GM12878 (cell line): ENCODE measurements around the gene ARIH2. TPM values are rescaled to one million over a fixed set of nuclear protein-coding genes. Genes with fewer than 3 reads are reported as not detected.
A peak's percentile ranks its signal among the peaks of the same experiment; 100 is the strongest.

Experiments used
- BHLHE40 ChIP-seq, 2 experiments: fragments of 450-650 bp in 1 of 2; IDR thresholded peaks; 2 replicates each; pipeline ENCODE4 v1.6.1; 2011 to 2017; ENCODE audit warnings: low read depth in 2 of 2, borderline replicate concordance in 1 of 2, improper control_type of control experiment in 1 of 2, low read length in 1 of 2, mild to moderate bottlenecking in 1 of 2
- CBFB ChIP-seq: IDR thresholded peaks from 2 replicates; pipeline ENCODE4 v1.6.1; 2016; ENCODE audit warnings: antibody characterized with exemption, low read depth
- CEBPB ChIP-seq, 2 experiments: fragments of 150-350 bp in 1 of 2; IDR thresholded peaks; 2 replicates each; pipeline ENCODE4 v1.6.1; 2012 to 2014; ENCODE audit warnings: low read depth in 2 of 2, low read length in 2 of 2, borderline replicate concordance in 1 of 2, inconsistent platforms in 1 of 2
- CEBPZ ChIP-seq: fragments of 150-350 bp; IDR thresholded peaks from 2 replicates; pipeline ENCODE4 v1.6.1; 2016; ENCODE audit warnings: low read depth, low read length
- DPF2 ChIP-seq: fragments of 450-650 bp; IDR thresholded peaks from 2 replicates; pipeline ENCODE4 v1.6.1; 2017; ENCODE audit warnings: mild to moderate bottlenecking
- EED ChIP-seq: sonication (generic); IDR thresholded peaks from 2 replicates; pipeline ENCODE4 v1.6.1; 2016; ENCODE audit warnings: antibody characterized with exemption, low read depth
- ELK1 ChIP-seq: IDR thresholded peaks from 2 replicates; pipeline ENCODE4 v1.6.1; 2012; ENCODE audit warnings: low read depth, low read length, improper control_type of control experiment
- LARP7 ChIP-seq: fragments of 450-650 bp; IDR thresholded peaks from 2 replicates; pipeline ENCODE4 v1.6.1; 2017; ENCODE audit warnings: mild to moderate bottlenecking
- MAX ChIP-seq: IDR thresholded peaks from 2 replicates; pipeline ENCODE4 v1.6.1; 2012; ENCODE audit warnings: low read depth, low read length, improper control_type of control experiment
- MEF2A ChIP-seq: IDR thresholded peaks from 2 replicates; pipeline ENCODE4 v1.6.1; 2011; ENCODE audit warnings: low read depth, mild to moderate bottlenecking, low read length, moderate library complexity; ENCODE audit not compliant: insufficient read depth
- MTA3 ChIP-seq: IDR thresholded peaks from 2 replicates; pipeline ENCODE4 v1.6.1; 2012; ENCODE audit warnings: low read length, inconsistent platforms, borderline replicate concordance
- POLR2AphosphoS5 ChIP-seq: IDR thresholded peaks from 2 replicates; pipeline ENCODE4 v1.6.1; 2011; ENCODE audit warnings: mild to moderate bottlenecking, low read length, inconsistent platforms
- POU2F2 ChIP-seq: IDR thresholded peaks from 3 replicates; pipeline ENCODE4 v1.6.1; 2011; ENCODE audit warnings: low read depth, mild to moderate bottlenecking, low read length, borderline replicate concordance
- RAD21 ChIP-seq: IDR thresholded peaks from 2 replicates; pipeline ENCODE4 v1.6.1; 2011; ENCODE audit warnings: mild to moderate bottlenecking, low read depth, low read length, moderate library complexity; ENCODE audit not compliant: insufficient read depth
- RELB ChIP-seq: fragments of 450-650 bp; IDR thresholded peaks from 2 replicates; pipeline ENCODE4 v1.6.1; 2017; ENCODE audit warnings: low read depth, mild to moderate bottlenecking, moderate library complexity
- RUNX3 ChIP-seq: IDR thresholded peaks from 2 replicates; pipeline ENCODE4 v1.6.1; 2012; ENCODE audit warnings: low read length, inconsistent platforms
- SIN3A ChIP-seq: IDR thresholded peaks from 2 replicates; pipeline ENCODE4 v1.6.1; 2012; ENCODE audit warnings: low read depth, low read length, improper control_type of control experiment
- SP1 ChIP-seq: IDR thresholded peaks from one replicate; pipeline ENCODE4 v1.6.1; 2011; ENCODE audit warnings: low read depth, low read length
- STAT1 ChIP-seq: fragments of 450-650 bp; conservative IDR thresholded peaks from 2 replicates; pipeline ENCODE4 v1.6.1; 2014; ENCODE audit warnings: antibody characterized with exemption, mild to moderate bottlenecking
- TAF1 ChIP-seq: IDR thresholded peaks from 2 replicates; pipeline ENCODE4 v1.6.1; 2011; ENCODE audit warnings: mild to moderate bottlenecking, low read depth, low read length, borderline replicate concordance
- TCF12 ChIP-seq: IDR thresholded peaks from 2 replicates; pipeline ENCODE4 v1.6.1; 2011; ENCODE audit warnings: low read depth, mild to moderate bottlenecking, low read length
- YY1 ChIP-seq: IDR thresholded peaks from 2 replicates; pipeline ENCODE4 v1.6.1; 2011; ENCODE audit warnings: low read depth, mild to moderate bottlenecking, low read length
- polyA plus RNA-seq, 11 experiments: library from polyadenylated mRNA; depleted of rRNA in 4 of 11; unstranded in 6 of 11; stranded (reverse) in 5 of 11; fragments of >200 nt; fragmentation: Nextera tagmentation in 4 of 11; fragmentation: Illumina TruSeq in 1 of 11; extraction: Ambion mirVana in 4 of 11; extraction: Trizol in 1 of 11; gene quantifications; 1 replicate in 1 of 11; 2 replicates in 10 of 11; pipeline versions ENCODE4 v1.2.1 to v1.2.3, GENCODE V29; 2011 to 2016; ENCODE audit warnings: inconsistent platforms in 2 of 11, missing spikeins in 2 of 11, low read depth in 1 of 11
- total RNA-seq, 4 experiments: library from RNA; depleted of rRNA in 3 of 4; stranded (reverse); fragments of >200 nt in 3 of 4; fragmentation: Illumina TruSeq in 1 of 4; extraction: Trizol in 1 of 4; gene quantifications; 2 replicates each; pipeline versions ENCODE4 v1.2.1 to v1.2.3, GENCODE V29; 2013 to 2021
- TF ChIP-seq, protein P1 (sequence below): fragments of 450-650 bp; IDR thresholded peaks from 2 replicates; pipeline ENCODE4 v1.6.1; 2014; ENCODE audit warnings: mild to moderate bottlenecking

ARIH2 gene
- total and polyA plus RNA-seq, 10 of the 15 experiments (the other 5 are each of a cell fraction or from before 2014, with no cell fraction given) = 18.7 to 74.7 (median 63.7) TPM

DNA sequence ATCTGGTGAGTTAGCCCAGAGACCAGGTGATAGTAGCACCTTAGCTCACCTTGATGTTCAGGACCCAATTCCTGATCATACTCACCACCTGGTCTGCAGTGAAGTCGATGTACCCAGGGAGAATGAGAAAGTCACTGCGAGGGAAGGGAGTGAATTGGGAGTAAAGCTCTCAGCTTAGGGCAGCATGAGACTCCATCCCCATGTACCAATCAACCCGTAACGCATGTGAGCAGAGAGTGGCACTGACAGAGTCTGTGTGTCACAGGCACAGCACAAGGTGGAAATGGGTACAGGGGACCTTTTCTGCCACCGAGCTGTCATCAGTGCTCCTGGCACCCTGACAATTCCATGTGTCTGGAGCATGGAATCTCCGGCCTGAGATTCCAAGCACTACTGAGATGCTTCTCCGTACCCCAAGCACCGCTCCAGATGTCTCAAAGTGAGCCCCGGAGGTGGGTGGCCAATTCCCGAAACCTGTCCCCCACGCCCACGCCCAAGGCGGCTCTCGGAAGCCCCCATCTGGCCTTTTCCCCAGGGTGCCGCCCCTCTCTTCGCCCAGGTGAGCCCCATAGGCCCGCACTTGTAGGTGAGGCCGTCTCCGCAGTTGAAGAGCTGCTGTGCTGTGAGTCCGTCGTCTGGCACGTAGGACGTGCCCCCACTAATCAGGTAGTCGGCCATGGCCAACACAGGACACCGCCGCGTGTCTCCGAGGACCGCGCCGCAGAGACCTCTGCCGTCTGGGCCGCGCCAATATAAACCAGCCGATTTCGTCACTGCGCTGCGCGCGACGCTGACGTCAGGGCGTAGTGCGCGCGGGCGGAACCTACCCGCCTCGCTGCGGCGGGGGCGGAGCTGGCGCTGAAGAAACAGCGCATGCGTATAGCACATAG, 110.3 kb downstream of the ARIH2 start, which contains the start of gene IMPDH2 (continued):
- TF ChIP-seq, protein P1, sequence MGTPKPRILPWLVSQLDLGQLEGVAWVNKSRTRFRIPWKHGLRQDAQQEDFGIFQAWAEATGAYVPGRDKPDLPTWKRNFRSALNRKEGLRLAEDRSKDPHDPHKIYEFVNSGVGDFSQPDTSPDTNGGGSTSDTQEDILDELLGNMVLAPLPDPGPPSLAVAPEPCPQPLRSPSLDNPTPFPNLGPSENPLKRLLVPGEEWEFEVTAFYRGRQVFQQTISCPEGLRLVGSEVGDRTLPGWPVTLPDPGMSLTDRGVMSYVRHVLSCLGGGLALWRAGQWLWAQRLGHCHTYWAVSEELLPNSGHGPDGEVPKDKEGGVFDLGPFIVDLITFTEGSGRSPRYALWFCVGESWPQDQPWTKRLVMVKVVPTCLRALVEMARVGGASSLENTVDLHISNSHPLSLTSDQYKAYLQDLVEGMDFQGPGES = peak; percentile 22; the same call in 1 of the 2 replicates
- TF ChIP-seq POLR2AphosphoS5 = peak; percentile 99
- TF ChIP-seq CEBPZ = no peak
- peak; percentile 93 for TF ChIP-seq MAX
- TF ChIP-seq STAT1 = no peak; the same call in 1 of the 2 replicates
- TF ChIP-seq RELB = peak; percentile 32; the same call in 1 of the 2 replicates
- TF ChIP-seq TCF12 = peak; percentile 55; the same call in 1 of the 2 replicates
- TF ChIP-seq CEBPB (IDR thresholded peaks at IDR 0.05; ENCODE audit: borderline replicate concordance in 1 of 2, low read depth in 2 of 2, low read length in 2 of 2) = peak in 1 of 2 experiments; percentile 59; a peak in 1 of 4 replicates
- peak; percentile 96 for TF ChIP-seq CBFB
- TF ChIP-seq MEF2A = no peak
- TF ChIP-seq EED = peak; percentile 54; the same call in 1 of the 2 replicates
- peak; percentile 75; the same call in 1 of the 2 replicates for TF ChIP-seq LARP7
- TF ChIP-seq ELK1 = 0 out of 2 replicates have a peak, but pooled peaks have one; percentile 37
- TF ChIP-seq DPF2 = peak; percentile 67
- peak; percentile 87 for TF ChIP-seq YY1
- no peak for TF ChIP-seq RAD21
- peak; percentile 83; the same call in 1 of the 2 replicates for TF ChIP-seq SIN3A
- peak; percentile 32 for TF ChIP-seq SP1
- peak; percentile 95 for TF ChIP-seq POU2F2
- TF ChIP-seq RUNX3 = no peak
- peak; percentile 86; the same call in 1 of the 2 replicates for TF ChIP-seq TAF1
- TF ChIP-seq BHLHE40 (IDR thresholded peaks at IDR 0.05; ENCODE audit: borderline replicate concordance in 1 of 2, low read depth in 2 of 2, low read length in 1 of 2) = peak in 1 of 2 experiments; percentile 60; a peak in 1 of 4 replicates
- no peak for TF ChIP-seq MTA3
